HG03439 (cell line): ENCODE results near the gene PLEKHG4B.
"Not testable (repeated sequence)": the region's sequence is repeated elsewhere in the genome, so short reads cannot be mapped to it uniquely, and the experiment has no call there.

Source experiments
- ATAC-seq: cut with Tn5 transposase; IDR thresholded peaks from one replicate; pipeline ENCODE4 v1.9.1; 2021; ENCODE audit warnings: mild to moderate bottlenecking, moderate library complexity; ENCODE audit not compliant: unreplicated experiment

The PLEKHG4B gene

DNA sequence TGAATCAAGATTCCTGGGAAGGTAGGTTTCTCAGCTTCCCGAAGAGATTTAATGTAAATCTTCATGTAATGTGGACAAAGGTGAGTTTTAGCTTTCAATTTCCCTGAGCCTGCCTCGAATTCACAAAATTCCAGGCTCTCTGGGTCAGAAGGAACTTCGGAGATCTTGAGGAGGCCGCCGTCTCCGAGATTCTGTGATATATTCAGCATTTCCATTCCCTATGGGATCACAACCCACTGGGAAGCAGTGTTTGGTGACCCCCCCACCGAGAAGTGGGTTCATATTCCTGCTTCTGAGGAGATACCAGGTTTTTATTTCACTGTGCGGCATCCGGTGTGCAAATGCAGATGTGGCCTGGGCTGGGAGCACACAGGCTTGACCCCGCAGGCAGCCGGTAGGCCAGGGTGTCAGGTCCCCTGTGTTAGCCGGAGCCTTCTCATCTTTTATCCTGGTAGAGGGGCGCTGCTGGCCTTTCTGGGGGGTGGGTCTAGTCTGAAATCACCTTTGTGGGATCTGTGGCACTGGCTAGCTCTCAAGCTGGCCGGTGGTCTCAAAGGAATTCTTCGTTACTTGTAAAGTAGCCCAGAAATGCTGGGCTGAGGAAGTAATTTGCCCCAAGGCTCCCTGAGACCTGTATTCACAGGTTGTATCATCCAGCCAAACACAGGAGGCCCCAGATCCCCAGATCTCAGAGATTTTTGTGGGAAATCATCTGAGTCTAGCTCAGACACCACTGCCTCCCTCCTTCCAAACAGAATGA lies 1.4 kb downstream of the PLEKHG4B start:
- no peak for ATAC-seq

DNA sequence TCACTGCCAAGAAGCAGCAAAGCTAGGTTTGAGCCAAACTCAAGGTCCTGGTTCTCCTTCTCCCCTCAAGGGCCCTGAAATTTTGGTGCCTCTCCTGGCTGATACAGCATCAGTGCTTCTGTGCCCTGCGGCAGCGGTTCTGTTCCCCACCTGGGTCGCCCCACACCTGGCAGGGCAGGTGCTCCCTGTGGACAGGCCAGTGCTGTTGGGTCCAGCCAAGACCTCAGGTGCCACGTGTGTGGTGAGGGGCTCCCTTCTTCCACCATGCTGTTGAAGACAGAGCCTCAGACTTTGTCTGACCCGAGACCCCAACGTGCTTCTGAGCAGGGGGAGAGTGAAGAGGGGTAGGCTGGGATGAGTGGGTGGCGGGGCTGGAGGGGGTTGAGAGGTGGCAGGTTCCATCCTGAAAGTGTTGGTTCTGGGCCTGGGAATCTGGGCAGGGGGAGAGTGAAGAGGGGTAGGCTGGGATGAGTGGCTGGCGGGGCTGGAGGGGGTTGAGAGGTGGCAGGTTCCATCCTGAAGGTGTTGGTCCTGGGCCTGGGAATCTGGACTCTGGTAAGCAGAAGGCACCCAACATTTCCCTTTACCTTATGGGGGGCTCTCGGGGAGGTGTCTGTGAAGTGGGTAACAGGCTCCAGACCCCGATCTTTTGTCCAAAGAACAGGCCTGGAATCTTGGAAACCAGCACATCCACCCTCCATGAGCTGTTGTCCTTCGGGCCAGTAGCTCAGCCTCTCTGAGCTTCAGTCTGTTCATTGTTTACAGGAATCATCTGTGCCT lies 2.3 kb downstream of the PLEKHG4B start:
- no peak for ATAC-seq

DNA sequence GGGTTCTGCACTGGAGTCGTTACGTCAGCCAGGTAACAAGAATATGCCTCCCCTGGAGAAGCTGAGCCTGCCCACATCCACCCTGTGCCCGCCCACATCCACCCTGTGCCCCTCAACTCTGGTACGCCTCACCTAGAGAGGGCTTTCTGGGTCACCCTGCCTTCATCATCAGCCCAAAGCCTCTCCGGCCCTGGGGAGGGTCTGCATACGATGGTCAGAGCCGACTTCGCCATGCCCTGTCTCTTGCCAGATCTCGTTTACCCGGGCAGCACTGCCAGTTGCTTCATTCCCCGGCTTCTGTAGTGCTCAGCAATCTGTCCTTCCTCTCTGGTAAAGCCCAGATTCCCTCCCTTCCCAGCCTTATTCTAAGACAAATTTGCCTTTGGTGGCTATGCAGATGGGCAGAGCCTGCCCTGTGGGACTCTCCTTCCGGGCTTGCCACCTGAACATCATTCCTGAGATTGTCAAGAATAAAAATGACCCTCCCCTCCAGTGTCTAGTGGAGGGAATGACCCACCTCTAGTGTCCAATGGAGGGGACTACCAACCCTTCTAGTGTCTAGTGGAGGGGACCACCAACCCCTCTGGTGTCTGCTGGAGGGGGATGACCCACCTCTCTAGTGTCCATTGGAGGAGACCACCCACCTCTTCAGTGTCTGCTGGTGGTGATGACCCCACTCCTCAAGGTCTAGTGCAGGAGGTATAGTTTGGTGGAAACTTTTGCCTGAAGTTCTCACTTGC lies 3.4 kb downstream of the PLEKHG4B start:
- ATAC-seq, result no peak

GRCh38 chr5:96976-97660 lies 5.2 kb downstream of the PLEKHG4B start:
- ATAC-seq, result no peak

DNA sequence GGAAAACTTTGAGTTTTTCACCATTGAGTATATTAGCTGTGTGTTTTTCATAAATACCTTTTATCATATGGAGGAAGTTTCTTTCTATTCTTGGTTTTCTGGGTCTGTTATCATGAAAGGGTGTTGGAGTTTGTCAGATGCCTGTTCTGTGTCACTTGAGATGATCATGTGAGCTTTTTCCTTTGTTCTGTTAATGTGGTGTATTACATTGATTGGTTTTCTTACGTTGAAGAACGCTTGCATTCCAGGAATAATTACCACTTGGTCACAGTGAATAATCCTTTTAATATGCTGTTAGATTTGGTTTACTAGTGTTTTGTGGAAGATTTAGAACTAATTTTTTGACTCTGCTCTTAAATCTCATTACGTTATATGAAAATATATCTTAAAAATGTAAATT lies 7.8 kb downstream of the PLEKHG4B start:
- ATAC-seq, result no peak

GRCh38 chr5:102411-103043 lies 10.6 kb downstream of the PLEKHG4B start:
- ATAC-seq, result no peak

GRCh38 chr5:104106-104505 lies 12.1 kb downstream of the PLEKHG4B start:
- ATAC-seq, result not testable (repeated sequence)

DNA sequence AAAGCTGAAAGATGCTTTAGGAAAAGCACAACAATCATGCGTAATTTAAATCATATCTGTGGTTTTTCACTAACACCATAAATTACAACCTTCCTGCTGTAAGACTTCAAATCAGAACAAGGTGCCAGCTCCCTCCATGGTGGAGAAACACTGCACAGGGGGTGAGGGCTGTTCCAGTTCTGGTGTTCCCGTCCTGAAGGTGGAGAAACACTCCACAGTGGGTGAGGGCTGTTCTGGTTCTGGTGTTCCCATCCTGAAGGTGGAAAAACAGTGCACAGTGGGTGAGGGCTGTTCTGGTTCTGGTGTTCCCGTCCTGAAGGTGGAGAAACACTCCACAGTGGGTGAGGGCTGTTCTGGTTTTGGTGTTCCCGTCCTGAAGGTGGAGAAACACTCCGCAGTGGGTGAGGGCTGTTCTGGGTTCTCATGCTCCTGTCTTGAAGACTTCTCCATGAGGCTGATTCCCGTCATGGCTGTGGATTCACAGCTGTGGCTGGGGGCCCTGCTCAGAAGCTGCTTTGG lies 12.9 kb downstream of the PLEKHG4B start:
- ATAC-seq, result no peak

DNA sequence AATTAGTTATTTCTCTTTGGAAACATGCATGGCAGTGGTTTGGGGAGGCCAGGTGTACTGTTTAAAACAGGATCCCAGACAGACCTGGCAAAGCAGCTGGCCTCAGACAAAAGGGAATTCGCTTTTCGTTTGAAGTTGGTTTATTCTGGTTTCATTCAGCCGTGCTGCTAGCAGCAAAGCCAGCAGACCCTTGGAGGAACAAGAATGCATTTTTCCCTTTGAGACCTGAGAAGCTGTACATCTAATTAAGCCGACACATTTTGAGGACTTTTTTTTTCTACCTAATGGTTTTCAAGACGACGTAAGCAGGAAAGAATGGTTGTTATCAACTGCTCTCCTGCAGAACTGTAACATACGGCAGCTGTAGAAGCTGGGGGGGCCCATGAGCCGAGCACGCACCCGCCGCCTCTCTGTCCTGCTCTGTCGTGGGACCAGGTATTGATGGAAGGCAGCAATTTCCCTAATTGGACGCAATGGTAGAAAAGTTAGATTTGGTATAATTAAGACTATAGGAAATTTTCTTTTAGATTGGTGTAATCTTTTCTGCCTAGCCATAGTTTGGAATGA lies 13.6 kb downstream of the PLEKHG4B start:
- ATAC-seq, result no peak

DNA sequence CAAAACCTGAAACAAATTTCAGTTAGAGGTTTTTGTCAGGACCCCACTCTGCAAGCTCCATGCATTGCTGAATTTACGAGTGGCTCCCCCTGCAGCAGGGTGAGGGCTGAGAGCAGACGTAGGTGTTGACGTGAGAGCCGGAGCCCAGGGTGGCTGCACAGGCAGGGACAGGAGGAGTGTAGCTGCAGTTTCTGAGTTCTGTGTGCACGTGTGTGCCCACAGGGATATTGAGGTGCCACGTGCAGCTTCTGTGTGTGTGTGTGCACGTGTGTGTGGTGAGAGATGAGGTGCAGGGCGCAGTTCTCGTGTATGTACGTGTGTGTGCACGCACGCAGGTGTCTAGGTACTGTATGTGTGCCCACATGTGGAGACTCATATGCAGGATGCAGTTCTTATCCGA lies 14.6 kb downstream of the PLEKHG4B start:
- no peak for ATAC-seq

DNA sequence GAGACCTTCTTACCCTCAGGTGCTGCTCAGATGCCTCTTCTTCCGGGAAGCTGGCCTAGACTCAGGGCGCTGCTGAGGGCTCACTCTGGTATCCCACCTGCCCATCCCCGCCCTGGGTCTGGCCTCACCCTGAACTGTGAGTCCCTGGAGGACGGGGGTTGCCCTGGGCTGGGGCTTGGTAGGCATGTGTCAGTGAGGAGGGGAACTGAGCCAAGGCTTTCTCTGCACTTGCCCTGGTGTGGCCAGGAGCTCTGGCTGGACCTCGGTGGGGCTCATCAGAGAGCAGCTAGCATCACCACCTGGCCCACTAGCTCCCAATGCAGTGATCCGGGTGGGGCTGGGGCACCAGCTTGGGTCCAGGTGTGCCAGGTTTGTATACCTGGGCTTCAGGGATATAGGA lies 15.6 kb downstream of the PLEKHG4B start:
- no peak for ATAC-seq

DNA sequence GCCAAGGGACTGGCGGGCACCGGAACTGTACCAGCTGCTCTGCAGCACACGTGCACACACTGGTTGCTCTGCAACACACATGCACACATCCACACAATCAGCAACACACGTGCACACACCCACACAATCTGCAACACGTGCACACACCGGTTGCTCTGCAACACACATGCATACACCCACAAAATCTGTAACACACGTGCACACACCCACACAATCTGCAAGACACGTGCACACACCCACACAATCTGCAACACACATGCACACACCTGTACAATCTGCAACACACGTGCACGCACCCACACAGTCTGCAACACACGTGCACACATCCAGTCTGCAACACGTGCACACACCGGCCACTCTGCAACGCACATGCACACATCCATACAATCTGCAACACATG lies 17.9 kb downstream of the PLEKHG4B start:
- no peak for ATAC-seq

- no peak for ATAC-seq
These were observed 18.4 kb downstream of the PLEKHG4B start for GRCh38 chr5:110270-110888.

DNA sequence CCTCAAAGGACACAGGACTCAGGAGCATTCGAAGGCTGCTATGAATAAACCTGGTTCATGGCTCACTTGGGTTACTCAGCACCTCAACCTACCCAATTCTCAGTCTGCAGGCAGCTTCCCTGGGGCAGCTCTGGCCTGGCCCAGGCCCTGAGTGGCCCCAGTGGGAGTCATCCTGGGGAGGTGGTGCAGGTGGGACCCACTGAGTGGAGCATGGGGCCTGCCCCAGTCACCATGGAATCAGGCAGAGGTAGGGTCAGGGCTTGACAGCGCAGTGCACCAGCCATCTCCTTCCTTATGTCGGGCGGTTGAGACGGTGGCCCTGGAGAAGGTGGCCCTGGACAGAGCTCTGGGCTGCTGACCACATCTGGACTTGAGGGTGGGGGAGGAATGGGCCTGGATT lies 19.2 kb downstream of the PLEKHG4B start:
- ATAC-seq, result no peak

GRCh38 chr5:119486-120097 lies 27.6 kb downstream of the PLEKHG4B start:
- ATAC-seq, result no peak

GRCh38 chr5:121432-121831 lies 29.5 kb downstream of the PLEKHG4B start:
- no peak for ATAC-seq

DNA sequence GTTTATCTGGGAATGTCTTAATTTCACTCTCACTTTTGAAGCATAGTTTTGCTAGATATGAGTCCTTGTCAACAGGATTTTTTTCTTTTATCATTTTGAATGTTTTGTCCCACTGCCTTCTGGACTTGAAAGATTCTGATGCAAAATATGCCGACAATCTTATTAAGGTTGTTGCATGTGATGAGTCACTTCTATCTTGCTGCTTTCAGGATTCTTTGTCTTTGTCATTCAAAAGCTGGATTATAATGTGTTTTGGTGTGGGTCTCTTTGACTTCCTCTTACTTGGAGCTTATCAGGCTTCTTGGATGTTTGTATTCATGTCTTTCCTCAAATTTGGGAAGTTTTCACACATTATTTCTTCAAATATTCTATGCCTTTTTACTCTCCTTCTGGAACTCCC lies 33.8 kb downstream of the PLEKHG4B start:
- no peak for ATAC-seq

GRCh38 chr5:126806-127205 lies 34.8 kb downstream of the PLEKHG4B start:
- no peak for ATAC-seq

- ATAC-seq, result no peak
These were observed 35.9 kb downstream of the PLEKHG4B start for GRCh38 chr5:127886-128285.
